HG03175 (cell line): Measurements from ENCODE around the gene DNAJC24.
A peak's percentile ranks its signal among the peaks of the same experiment; 100 is the strongest.
"Not testable (repeated sequence)": the region's sequence is repeated elsewhere in the genome, so short reads cannot be mapped to it uniquely, and the experiment has no call there.

Source experiments
- ATAC-seq: cut with Tn5 transposase; IDR thresholded peaks from one replicate; pipeline ENCODE4 v1.9.1; 2021; ENCODE audit warnings: mild to moderate bottlenecking, moderate library complexity; ENCODE audit not compliant: unreplicated experiment

The DNAJC24 gene

GRCh38 chr11:31369348-31370329, at the start of gene DNAJC24, which contains the start of gene DCDC1:
Gene DNAJC24 (plus strand): TSS chr11:31369860. CDS start chr11:31370749, 889 bp downstream.
Gene DCDC1 (minus strand): TSS chr11:31369739. CDS start chr11:31328280, 41,459 bp downstream.
- peak; percentile 98 for ATAC-seq

GRCh38 chr11:31321494-31321893, 48.2 kb upstream of the DNAJC24 start:
- ATAC-seq: not testable (repeated sequence)

GRCh38 chr11:31323145-31323544, 46.5 kb upstream of the DNAJC24 start:
- no peak for ATAC-seq

GRCh38 chr11:31325160-31325559, 44.5 kb upstream of the DNAJC24 start:
- ATAC-seq: no peak

GRCh38 chr11:31326470-31327148, 43.1 kb upstream of the DNAJC24 start:
- ATAC-seq: peak; percentile 73

- ATAC-seq: no peak
Measured at GRCh38 chr11:31327417-31327816, 42.2 kb upstream of the DNAJC24 start.

GRCh38 chr11:31328697-31329096, 41.0 kb upstream of the DNAJC24 start:
- no peak for ATAC-seq

- no peak for ATAC-seq
Measured at GRCh38 chr11:31337806-31338205, 31.9 kb upstream of the DNAJC24 start.

GRCh38 chr11:31340903-31341572, 28.6 kb upstream of the DNAJC24 start:
- no peak for ATAC-seq

- ATAC-seq: no peak
Measured at GRCh38 chr11:31351168-31351567, 18.5 kb upstream of the DNAJC24 start.

- ATAC-seq: no peak
Measured at GRCh38 chr11:31355131-31355530, 14.5 kb upstream of the DNAJC24 start.

- no peak for ATAC-seq
Measured at GRCh38 chr11:31355817-31356216, 13.8 kb upstream of the DNAJC24 start.

GRCh38 chr11:31361743-31362142, 7.9 kb upstream of the DNAJC24 start:
- no peak for ATAC-seq

- ATAC-seq: no peak
Measured at GRCh38 chr11:31366795-31367194, 2.9 kb upstream of the DNAJC24 start.

- ATAC-seq: no peak
Measured at GRCh38 chr11:31375879-31376278, 6.2 kb downstream of the DNAJC24 start.

- no peak for ATAC-seq
Measured at GRCh38 chr11:31383116-31383515, 13.5 kb downstream of the DNAJC24 start.

- no peak for ATAC-seq
Measured at GRCh38 chr11:31387379-31387778, 17.7 kb downstream of the DNAJC24 start.

- ATAC-seq: peak; percentile 51
Measured at GRCh38 chr11:31397239-31397834, 27.7 kb downstream of the DNAJC24 start.

GRCh38 chr11:31404614-31405013, 35.0 kb downstream of the DNAJC24 start:
- ATAC-seq: no peak

- no peak for ATAC-seq
Measured at GRCh38 chr11:31408201-31408600, 38.5 kb downstream of the DNAJC24 start.

- ATAC-seq: no peak
Measured at GRCh38 chr11:31412946-31413345, 43.3 kb downstream of the DNAJC24 start.
